ENCODE measurements around the gene COBLL1.

COBLL1 gene

DNA sequence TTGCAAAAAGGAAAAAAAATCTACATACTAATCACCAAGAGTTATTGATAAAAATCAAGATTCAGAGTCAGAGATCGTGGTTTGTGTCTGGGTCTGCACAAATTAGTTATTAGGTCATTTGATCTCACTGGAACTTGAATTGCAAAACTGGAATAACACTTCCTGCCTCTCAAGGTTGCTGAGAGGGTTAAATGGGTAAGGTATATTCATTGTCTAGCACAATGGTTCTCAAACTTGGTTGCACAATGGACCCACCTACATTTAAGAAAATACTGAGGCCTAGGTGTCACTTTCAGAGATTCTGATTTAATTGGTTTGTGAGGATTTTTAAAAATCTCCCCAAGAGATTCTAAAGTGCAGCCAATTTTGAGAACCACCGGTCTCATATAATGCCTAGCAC, 84.8 kb downstream of the COBLL1 start:
- DNase-seq, result no peak

GRCh38 chr2:164755952-164756351, 85.7 kb downstream of the COBLL1 start:
- no peak for DNase-seq

DNA sequence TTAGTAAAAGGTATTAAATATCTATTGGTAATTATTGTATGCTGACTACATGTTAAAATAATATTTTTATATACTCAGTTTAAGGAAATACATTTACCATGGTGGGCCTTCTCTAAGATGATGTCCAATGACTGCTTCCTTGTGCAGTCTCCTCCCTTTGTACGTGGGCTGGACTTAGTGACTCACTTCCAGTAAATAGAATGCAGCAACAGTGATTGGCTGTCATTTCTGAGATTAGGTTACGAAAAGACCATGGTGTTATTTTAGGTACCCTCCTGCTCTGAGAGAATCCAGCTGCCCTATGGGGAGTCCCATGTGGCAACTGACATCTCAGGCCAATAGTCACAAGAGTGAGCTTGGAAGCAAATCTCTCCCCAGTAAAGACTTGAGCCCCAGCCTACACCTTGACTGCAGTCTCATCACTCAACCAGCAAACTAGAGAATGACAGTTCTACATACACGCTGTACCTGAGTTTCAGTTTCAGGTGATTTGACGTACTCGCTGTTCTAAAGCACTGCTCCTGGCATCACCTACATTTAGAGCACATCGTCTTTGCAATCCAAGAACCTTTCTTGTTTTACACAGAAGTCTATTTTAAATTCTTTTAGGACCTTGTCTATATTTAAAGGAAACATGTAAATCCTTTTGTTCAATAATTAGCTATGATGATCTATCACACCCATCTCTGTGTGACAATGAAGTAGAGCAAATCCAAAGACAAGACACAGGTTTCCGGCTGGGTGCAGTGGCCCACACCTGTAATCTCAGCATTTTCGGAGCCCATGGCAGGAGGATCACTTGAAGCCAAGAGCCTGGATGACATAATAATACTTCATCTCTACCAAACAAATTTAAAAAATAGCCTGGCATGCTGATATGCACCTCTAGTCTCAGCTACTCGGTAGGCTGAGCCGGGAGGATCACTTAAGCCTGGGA, 87.2 kb downstream of the COBLL1 start:
- no peak for DNase-seq

- no peak for DNase-seq
Measured at GRCh38 chr2:164752956-164753355, 88.7 kb downstream of the COBLL1 start.

GRCh38 chr2:164747783-164748433, 93.7 kb downstream of the COBLL1 start:
- DNase-seq, result no peak

DNA sequence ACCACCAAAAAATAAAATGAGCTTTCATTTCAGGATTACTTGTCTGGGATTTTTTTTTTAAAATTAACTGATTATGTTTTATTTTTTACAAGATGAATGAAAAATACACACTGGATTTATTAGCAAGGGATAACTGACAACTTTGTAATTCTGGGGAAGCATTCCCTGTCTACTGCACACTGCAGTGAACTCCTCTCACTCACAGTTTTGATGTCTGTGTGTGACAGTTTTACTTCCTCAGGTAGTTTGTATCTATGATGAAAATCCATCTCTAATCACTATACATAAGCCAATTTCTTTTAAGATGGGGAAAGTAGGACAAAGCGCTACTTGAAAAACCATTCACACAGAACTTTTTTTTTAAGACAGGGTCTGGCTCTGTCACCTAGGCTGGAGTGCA, 94.5 kb downstream of the COBLL1 start:
- no peak for DNase-seq

- DNase-seq, result no peak
Measured at GRCh38 chr2:164746713-164747112, 94.9 kb downstream of the COBLL1 start.

DNA sequence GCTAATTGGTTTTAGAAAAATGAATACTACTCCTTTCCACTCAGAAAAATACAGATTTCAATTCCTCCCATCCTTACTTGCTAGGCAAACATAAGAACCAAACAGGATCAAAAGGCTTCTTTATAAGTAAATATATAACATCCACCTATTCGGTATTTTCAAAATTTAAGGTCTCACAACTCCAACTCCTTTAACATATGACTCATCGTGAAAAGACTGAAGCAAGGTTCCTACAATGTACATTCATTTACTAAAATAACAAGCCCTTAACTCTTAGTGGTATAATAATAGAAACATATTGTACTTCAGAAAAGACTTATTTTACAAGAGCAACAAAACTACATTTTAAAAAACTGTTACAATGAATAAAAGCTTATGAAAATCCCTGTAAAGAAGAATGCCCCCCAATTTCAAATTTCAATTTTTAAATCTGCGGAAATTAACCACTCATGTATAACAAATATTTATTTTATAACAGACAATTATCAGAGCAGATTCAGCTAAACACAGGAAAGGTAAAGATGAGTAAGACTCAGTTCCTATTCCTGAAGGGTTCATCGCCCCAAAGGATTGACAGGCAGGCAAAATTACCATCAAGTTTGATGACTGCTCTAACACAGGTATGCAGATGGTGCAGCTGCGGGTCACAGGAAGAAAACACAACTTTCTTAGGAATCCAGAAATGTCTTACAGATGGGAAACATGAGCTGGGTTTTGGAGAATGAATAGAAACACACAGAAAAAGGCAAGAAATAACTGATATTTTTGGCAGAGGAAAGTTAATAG, 96.4 kb downstream of the COBLL1 start:
- DNase-seq, result no peak

GRCh38 chr2:164742738-164743317, 98.8 kb downstream of the COBLL1 start:
- no peak for DNase-seq

GRCh38 chr2:164739966-164740365, 101.7 kb downstream of the COBLL1 start:
- DNase-seq, result no peak

DNA sequence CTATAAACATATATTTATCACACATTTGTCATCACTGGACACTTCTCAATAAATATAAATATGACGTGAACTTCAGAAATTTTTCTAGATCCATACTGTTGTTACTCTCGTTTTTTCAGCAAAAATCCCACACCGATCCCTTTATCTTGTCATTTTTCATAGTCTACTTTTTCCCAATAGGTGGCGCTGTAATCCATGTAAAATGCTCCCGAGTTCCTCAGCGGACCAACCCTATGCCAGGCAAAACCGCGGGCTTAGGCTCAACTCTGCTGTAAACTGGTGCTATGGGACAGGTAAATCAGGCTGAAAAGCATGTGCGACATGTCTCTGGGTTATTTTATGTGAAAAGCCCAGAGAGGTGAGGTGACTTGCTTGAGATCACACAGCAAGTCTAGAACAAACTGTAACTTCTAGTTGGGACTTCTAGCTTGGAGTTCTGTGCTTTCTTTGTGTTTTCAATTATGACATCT, 104.0 kb downstream of the COBLL1 start:
- DNase-seq, result peak in 26 of 56 donors; percentile 1 to 43 (median 6)

DNA sequence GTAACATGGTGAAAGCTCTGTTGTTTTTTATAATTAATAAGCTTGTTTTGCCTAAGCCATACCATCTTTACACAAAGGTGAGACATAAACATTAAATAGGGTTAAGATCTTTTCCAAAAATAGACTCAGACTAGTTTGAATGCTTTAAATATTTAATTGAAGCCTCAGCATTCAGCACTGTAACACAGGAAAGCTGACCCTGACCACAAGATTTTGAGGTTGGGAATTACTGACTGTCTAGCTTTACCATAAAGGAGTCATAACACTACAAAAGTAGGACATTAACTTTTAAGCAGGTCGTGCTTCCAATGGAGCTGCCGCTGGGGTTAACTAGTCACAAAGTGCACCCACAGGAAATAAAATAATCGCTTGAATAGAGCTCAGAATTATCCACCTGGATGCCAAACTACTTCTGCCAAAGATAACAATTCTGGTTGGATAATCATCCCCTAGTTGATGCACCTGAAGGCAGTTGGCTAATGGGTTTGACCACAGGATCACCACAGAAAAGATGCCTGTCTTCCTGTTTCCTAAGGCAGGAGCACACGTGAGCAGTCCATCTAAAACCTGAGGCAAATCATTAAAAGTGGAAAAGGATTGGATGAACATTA, 106.2 kb downstream of the COBLL1 start:
- DNase-seq, result no peak

DNA sequence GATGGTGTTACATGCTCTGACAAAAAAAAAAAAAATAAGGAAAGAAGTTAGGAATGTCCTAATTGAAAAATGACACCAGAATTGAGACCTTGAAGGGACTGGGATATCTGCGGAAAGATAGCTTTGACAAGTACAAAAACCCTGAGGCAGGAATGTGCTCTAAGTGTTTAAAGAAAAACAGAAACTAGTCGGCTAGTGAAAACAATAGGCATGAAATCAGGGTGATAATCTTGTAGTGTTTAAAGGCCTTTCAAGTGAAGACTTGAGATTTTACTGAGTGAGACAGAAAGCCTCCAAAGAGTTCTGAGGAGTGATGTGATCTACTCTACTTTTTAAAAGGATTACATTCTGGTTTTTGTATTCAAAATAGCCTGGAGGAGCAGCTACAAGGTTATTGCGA, 107.4 kb downstream of the COBLL1 start:
- no peak for DNase-seq

- no peak for DNase-seq
Measured at GRCh38 chr2:164725542-164725941, 116.1 kb downstream of the COBLL1 start.

DNA sequence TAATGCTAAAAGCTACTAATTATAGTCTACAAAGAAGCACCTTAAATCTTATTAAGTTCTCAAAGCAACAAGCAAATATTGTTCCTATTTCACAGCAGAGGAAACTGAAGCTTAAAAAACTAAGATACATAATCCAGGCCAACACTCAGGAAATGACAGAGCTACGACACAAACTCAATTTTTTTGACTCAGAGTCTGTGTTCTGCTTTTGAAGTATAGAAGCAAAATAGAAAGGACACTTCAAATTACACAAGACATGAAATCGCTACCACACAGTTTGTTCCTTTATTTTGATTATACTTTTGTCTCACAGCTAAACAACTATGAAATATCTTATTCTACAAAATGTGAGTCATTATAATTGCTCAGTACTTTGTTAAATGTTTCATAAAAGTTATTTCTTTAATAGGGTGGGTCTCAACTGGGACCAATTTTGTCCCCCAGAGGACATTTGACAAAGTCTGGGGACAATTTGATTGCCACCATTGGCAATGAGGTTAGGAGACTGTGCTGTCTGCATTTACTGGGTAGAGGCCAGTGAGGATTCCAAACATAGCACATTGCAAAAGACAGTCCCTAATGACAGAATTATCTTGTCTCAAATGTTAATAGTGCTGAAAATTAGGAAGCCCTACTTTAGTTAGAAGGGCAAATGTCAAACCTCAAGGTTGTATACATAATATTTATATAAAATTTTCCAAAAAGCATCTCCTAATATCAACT, 118.8 kb downstream of the COBLL1 start:
- no peak for DNase-seq

- DNase-seq, result no peak
Measured at GRCh38 chr2:164721430-164721829, 120.2 kb downstream of the COBLL1 start.

DNA sequence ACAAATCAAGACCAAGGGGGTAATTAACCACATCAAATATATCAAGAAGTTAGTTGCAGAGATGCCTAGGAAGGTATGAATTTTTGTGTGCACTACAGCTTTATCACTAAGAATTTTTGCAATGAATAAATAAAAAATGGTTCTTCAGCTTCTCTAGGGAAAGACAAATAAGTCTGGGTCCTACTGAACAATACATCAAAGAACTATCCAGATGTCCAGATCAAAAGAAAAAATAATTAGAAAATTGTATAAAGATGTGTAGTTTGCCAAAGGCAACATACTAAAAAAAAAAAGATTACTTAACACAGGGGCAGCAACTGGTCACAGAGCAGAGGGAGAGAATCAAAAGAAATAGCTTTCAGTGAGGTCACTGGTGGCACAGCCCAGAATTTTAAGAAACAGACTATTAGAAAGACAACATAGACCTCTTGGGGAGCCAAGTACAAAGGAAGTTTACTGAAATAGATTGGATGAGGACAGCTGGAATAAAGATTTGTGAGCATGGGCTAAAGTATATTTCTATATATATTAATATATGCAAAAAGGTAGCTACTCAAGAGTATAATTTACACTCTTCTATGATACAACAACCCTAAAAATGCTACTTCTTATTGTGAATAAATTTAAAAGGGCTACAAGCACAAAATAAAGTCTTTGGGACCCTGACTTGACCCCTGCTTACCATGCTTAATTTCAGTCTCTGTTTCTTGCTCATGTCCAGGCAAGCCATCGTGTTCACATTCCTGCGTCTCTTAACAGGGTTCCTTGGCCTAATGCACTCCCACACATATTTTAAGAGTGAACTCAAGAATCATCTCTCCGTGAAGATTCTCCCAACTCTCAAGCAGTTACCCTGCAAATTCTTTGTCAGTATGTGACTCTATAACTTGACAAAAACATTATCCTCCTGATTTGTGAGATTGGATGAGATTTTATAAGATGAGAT, 121.4 kb downstream of the COBLL1 start:
- no peak for DNase-seq

GRCh38 chr2:164717000-164717803, 124.4 kb downstream of the COBLL1 start:
- no peak for DNase-seq
